ENCODE results near the gene SEMA3F. TPM values are rescaled to one million over a fixed set of nuclear protein-coding genes. Genes with fewer than 3 reads are reported as not detected.
A peak's percentile ranks its signal among the peaks of the same experiment; 100 is the strongest.

The SEMA3F gene
- total and polyA plus RNA-seq, 2 experiments from 2014 or later, result 21.8 to 27.6 TPM

- peak in 1 of 2 donors; percentile 89 for DNase-seq (ENCODE audit: low read depth in 1 of 2, low spot score in 1 of 2)
- H3K27me3 ChIP-seq, result no peaks in the 10 kb centered on the region
- no peak overlapping the region for H3K27ac ChIP-seq
- no peaks in the 10 kb centered on the region for H3K36me3 ChIP-seq
- TF ChIP-seq CTCF (IDR thresholded peaks at IDR 0.05; ENCODE audit: low read depth, low read length), result no peak
- H3K9me3 ChIP-seq (ENCODE audit: low read depth), result no peaks in the 10 kb centered on the region
- H3K4me1 ChIP-seq (ENCODE audit: low read depth), result peaks cover 23% of the 10 kb centered on the region
- no peak overlapping the region for H3K4me3 ChIP-seq
Observed at GRCh38 chr3:50163572-50164455, 8.7 kb downstream of the SEMA3F start.

GRCh38 chr3:50164481-50164880 lies 9.4 kb downstream of the SEMA3F start:
- Histone ChIP-seq H3K9me3 (ENCODE audit: low read depth) (no peaks in the 10 kb centered on the region), H3K4me3 (no peak overlapping the region), H3K36me3 (no peaks in the 10 kb centered on the region), H3K27me3 (no peaks in the 10 kb centered on the region), H3K4me1 (ENCODE audit: low read depth) (peaks cover 23% of the 10 kb centered on the region), H3K27ac (no peak overlapping the region)
- TF ChIP-seq CTCF (IDR thresholded peaks at IDR 0.05; ENCODE audit: low read depth, low read length), result no peak
- DNase-seq (ENCODE audit: low read depth in 1 of 2, low spot score in 1 of 2), result no peak

GRCh38 chr3:50164984-50165909 lies 10.1 kb downstream of the SEMA3F start:
- DNase-seq (ENCODE audit: low read depth in 1 of 2, low spot score in 1 of 2), result peak in 1 of 2 donors; percentile 63
- H3K27ac ChIP-seq, result peak overlapping the region; percentile 48
- no peaks in the 10 kb centered on the region for H3K9me3 ChIP-seq (ENCODE audit: low read depth)
- no peak overlapping the region for H3K4me3 ChIP-seq
- H3K36me3 ChIP-seq, result no peaks in the 10 kb centered on the region
- peaks cover 22% of the 10 kb centered on the region for H3K4me1 ChIP-seq (ENCODE audit: low read depth)
- TF ChIP-seq CTCF (IDR thresholded peaks at IDR 0.05; ENCODE audit: low read depth, low read length), result no peak
- no peaks in the 10 kb centered on the region for H3K27me3 ChIP-seq

- Histone ChIP-seq H3K36me3 (no peaks in the 10 kb centered on the region), H3K4me3 (no peak overlapping the region), H3K4me1 (ENCODE audit: low read depth) (peaks cover 18% of the 10 kb centered on the region), H3K27ac (peak overlapping the region; percentile 48), H3K27me3 (no peaks in the 10 kb centered on the region), H3K9me3 (ENCODE audit: low read depth) (no peaks in the 10 kb centered on the region)
- DNase-seq (ENCODE audit: low read depth in 1 of 2, low spot score in 1 of 2), result peak in 1 of 2 donors; percentile 34
- no peak for TF ChIP-seq CTCF (IDR thresholded peaks at IDR 0.05; ENCODE audit: low read depth, low read length)
Observed at GRCh38 chr3:50165910-50166538, 10.9 kb downstream of the SEMA3F start.

- Histone ChIP-seq H3K4me3 (no peak overlapping the region), H3K27me3 (no peaks in the 10 kb centered on the region), H3K36me3 (no peaks in the 10 kb centered on the region), H3K4me1 (ENCODE audit: low read depth) (peaks cover 18% of the 10 kb centered on the region), H3K9me3 (ENCODE audit: low read depth) (no peaks in the 10 kb centered on the region), H3K27ac (peak overlapping the region; percentile 48)
- no peak for DNase-seq (ENCODE audit: low read depth in 1 of 2, low spot score in 1 of 2)
- no peak for TF ChIP-seq CTCF (IDR thresholded peaks at IDR 0.05; ENCODE audit: low read depth, low read length)
Observed at GRCh38 chr3:50166620-50167019, 11.5 kb downstream of the SEMA3F start.
